ENCODE data around the gene PPIH.

GRCh38 chr1:42689912-42690311 lies 31.7 kb downstream of the PPIH start:
- no peak for TF ChIP-seq CTCF (IDR thresholded peaks at IDR 0.05)
- no peak for TF ChIP-seq POLR2A (IDR thresholded peaks at IDR 0.05)
